Upper lobe of left lung (tissue), 4 donors: Measurements from ENCODE around the gene NENF.
"Not testable (repeated sequence)": the region's sequence is repeated elsewhere in the genome, so short reads cannot be mapped to it uniquely, and the experiment has no call there.

ENCODE experiments used
- CTCF ChIP-seq, 6 experiments: fragments of 450-650 bp in 4 of 6; fragments of 200-600 bp in 2 of 6; sonication (generic) in 2 of 6; IDR thresholded peaks; one replicate each; pipeline ENCODE4 v1.5.1; 2016 to 2019; ENCODE audit warnings: antibody characterized with exemption in 6 of 6
- EP300 ChIP-seq, 4 donors: sonication (generic); formaldehyde crosslinking; IDR thresholded peaks; one replicate each; pipeline ENCODE4 v1.5.1; 2017; ENCODE audit warnings: antibody characterized with exemption in 4 of 4, control low read depth in 2 of 4

- not testable (repeated sequence) for TF ChIP-seq EP300, CTCF (IDR thresholded peaks at IDR 0.05)
Measured at GRCh38 chr1:212395678-212396437, 36.9 kb upstream of the NENF start.
